Endothelial cell of umbilical vein (primary cell): ENCODE results near the gene C17orf113. TPM values are rescaled to one million over a fixed set of nuclear protein-coding genes. Genes with fewer than 3 reads are reported as not detected.

Source experiments
- BruUV-seq: library from RNA; stranded (reverse); fragments of 400-500 nt; replicated peaks from 2 replicates; lab custom pipeline; 2021; lab: Mats Ljungman, UMichigan
- CTCF ChIA-PET: fragments of 300-600, 350-600 bp; sonication (Branson Sonifier 250); formaldehyde crosslinking; loops from one replicate; lab custom pipeline; 2021; ENCODE audit warnings: antibody characterized with exemption, inconsistent platforms; lab: Charles Lee
- POLR2A ChIA-PET: fragments of 300-600, 350-600 bp; sonication (Branson Sonifier 250); formaldehyde crosslinking; loops from one replicate; lab custom pipeline; 2021; ENCODE audit warnings: antibody characterized with exemption, inconsistent platforms; lab: Charles Lee
- DNase-seq: peaks from one replicate; pipeline ENCODE4 v3.0.0-alpha.2; 2011; ENCODE audit warnings: low read depth, low spot score
- FAIRE-seq: peaks from 2 replicates; lab custom pipeline; 2011; peaks lifted over from hg19 to GRCh38; lab: Jason Lieb, UNC
- H2AFZ ChIP-seq: 2 replicates; pipeline ENCODE4 v1.6.0; 2012; ENCODE audit warnings: low read depth, low read length, control low read depth, inconsistent platforms
- H3K27ac ChIP-seq: 2 replicates; pipeline ENCODE4 v1.5.1; 2011; ENCODE audit warnings: low read depth, mild to moderate bottlenecking, control low read depth, low read length, moderate library complexity; ENCODE audit not compliant: insufficient read depth
- H3K27me3 ChIP-seq, 2 experiments: 2 replicates each; pipeline versions ENCODE4 v1.6.0 to v1.6.1; 2011; ENCODE audit warnings: low read length in 2 of 2, mixed read lengths in 1 of 2; ENCODE audit not compliant: control insufficient read depth in 2 of 2, insufficient read depth in 2 of 2
- H3K36me3 ChIP-seq, 2 experiments: 2 replicates in 1 of 2; 3 replicates in 1 of 2; pipeline ENCODE4 v1.5.1; 2011; ENCODE audit warnings: low read length in 2 of 2, mild to moderate bottlenecking in 1 of 2, moderate library complexity in 1 of 2; ENCODE audit not compliant: control insufficient read depth in 2 of 2, insufficient read depth in 2 of 2; ENCODE audit errors: extremely low read depth in 1 of 2
- H3K4me1 ChIP-seq: 3 replicates; pipeline ENCODE4 v1.5.1; 2011; ENCODE audit warnings: mild to moderate bottlenecking, low read length; ENCODE audit not compliant: control insufficient read depth, insufficient read depth; ENCODE audit errors: extremely low read depth
- H3K4me2 ChIP-seq: 2 replicates; pipeline ENCODE4 v1.6.1; 2011; ENCODE audit warnings: low read length, control low read depth, mixed read lengths; ENCODE audit not compliant: insufficient read depth
- H3K4me3 ChIP-seq, 3 experiments: fragments of 200-600 bp in 1 of 3; sonication (generic), shearing (Covaris generic) in 1 of 3; replicated peaks in 1 of 3; 2 replicates each; pipeline ENCODE4 v1.5.1; 2011 to 2016; ENCODE audit warnings: control low read depth in 3 of 3, low read length in 3 of 3, mild to moderate bottlenecking in 2 of 3, inconsistent platforms in 1 of 3, low read depth in 1 of 3, moderate library complexity in 1 of 3; ENCODE audit not compliant: insufficient read depth in 1 of 3
- H3K79me2 ChIP-seq: 2 replicates; pipeline ENCODE4 v1.6.0; 2012; ENCODE audit warnings: low read length, inconsistent platforms; ENCODE audit not compliant: control insufficient read depth, insufficient read depth
- H3K9ac ChIP-seq: replicated peaks from 2 replicates; pipeline ENCODE3; 2011; ENCODE audit warnings: low read length, control low read depth; ENCODE audit not compliant: insufficient read depth; ENCODE audit errors: extremely low read depth
- H3K9me1 ChIP-seq: replicated peaks from 3 replicates; pipeline ENCODE4 v1.6.0; 2011; ENCODE audit warnings: mild to moderate bottlenecking, low read length; ENCODE audit not compliant: control insufficient read depth, insufficient read depth; ENCODE audit errors: extremely low read depth
- H3K9me3 ChIP-seq: replicated peaks from 2 replicates; pipeline ENCODE4 v1.5.1; 2012; ENCODE audit warnings: low read length, inconsistent platforms; ENCODE audit not compliant: control insufficient read depth, insufficient read depth
- H4K20me1 ChIP-seq: replicated peaks from 2 replicates; pipeline ENCODE3; 2011; ENCODE audit warnings: mild to moderate bottlenecking, low read length; ENCODE audit not compliant: control insufficient read depth, insufficient read depth; ENCODE audit errors: extremely low read depth
- CTCF ChIP-seq, 2 donors: IDR thresholded peaks; 1 replicate in 1 of 2; 2 replicates in 1 of 2; pipeline ENCODE4 v1.5.1; 2011; ENCODE audit warnings: low read length in 2 of 2, mild to moderate bottlenecking in 2 of 2, moderate library complexity in 2 of 2, control low read depth in 1 of 2, inconsistent platforms in 1 of 2, low read depth in 1 of 2; ENCODE audit not compliant: insufficient read depth in 1 of 2; ENCODE audit errors: extremely low read depth in 1 of 2
- EZH2 ChIP-seq: IDR thresholded peaks from 2 replicates; pipeline ENCODE4 v1.6.1; 2012; ENCODE audit warnings: borderline replicate concordance, low read depth, mild to moderate bottlenecking, moderate library complexity, low read length, inconsistent platforms; ENCODE audit not compliant: severe bottlenecking
- FOS ChIP-seq: IDR thresholded peaks from 2 replicates; pipeline ENCODE4 v1.6.1; 2011; ENCODE audit warnings: mild to moderate bottlenecking, low read length, moderate library complexity, borderline replicate concordance; ENCODE audit not compliant: insufficient read depth
- GATA2 ChIP-seq: IDR thresholded peaks from 2 replicates; pipeline ENCODE4 v1.7.0; 2011; ENCODE audit warnings: low read depth, mild to moderate bottlenecking, moderate library complexity, mixed read lengths, low read length; ENCODE audit not compliant: insufficient read length, insufficient read depth
- JUN ChIP-seq: IDR thresholded peaks from 2 replicates; pipeline ENCODE4 v1.6.1; 2011; ENCODE audit warnings: borderline replicate concordance, low read depth; ENCODE audit not compliant: insufficient read length, insufficient read depth
- MAX ChIP-seq: IDR thresholded peaks from 2 replicates; pipeline ENCODE4 v1.6.1; 2011; ENCODE audit not compliant: insufficient read depth, insufficient read length
- MYC ChIP-seq: IDR thresholded peaks from one replicate; pipeline ENCODE4 v1.6.1; 2011; ENCODE audit warnings: mild to moderate bottlenecking, low read depth, low read length
- POLR2A ChIP-seq: IDR thresholded peaks from 2 replicates; pipeline ENCODE4 v1.6.1; 2012; ENCODE audit warnings: low read depth, mild to moderate bottlenecking, control low read depth, low read length
- POLR2AphosphoS5 ChIP-seq: IDR thresholded peaks from 2 replicates; pipeline ENCODE4 v1.6.1; 2012; ENCODE audit warnings: low read depth, mild to moderate bottlenecking, control low read depth, low read length, moderate library complexity; ENCODE audit not compliant: insufficient read depth
- dilution Hi-C: fragments of 300-500 bp; cut with MboI; formaldehyde crosslinking; loops from one replicate; pipeline ENCODE4 v1.15.0; 2019; ENCODE audit warnings: low sequenced_read_pairs; ENCODE audit not compliant: extremely low pct_ligation_motif_present
- intact Hi-C: fragments of 100-400 bp; cut with micrococcal nuclease; formaldehyde crosslinking; loops from one replicate; pipeline ENCODE4 v1.10.0; 2022
- polyA plus RNA-seq, 4 experiments: library from polyadenylated mRNA; depleted of rRNA in 3 of 4; stranded (reverse) in 3 of 4; unstranded in 1 of 4; fragments of >200 nt; gene quantifications; 2 replicates each; pipeline versions ENCODE4 v1.2.1 to v1.2.3, GENCODE V29; 2011 to 2012; ENCODE audit warnings: missing spikeins in 1 of 4
- total RNA-seq: library from RNA; stranded (reverse); gene quantifications from 2 replicates; pipeline ENCODE4 v1.2.3, GENCODE V29; 2021

The C17orf113 gene
- total and polyA plus RNA-seq, 2 donors (not counting 3 experiments of a cell fraction or from before 2014, with no cell fraction given), result 0.20 to 0.30 TPM

GRCh38 chr17:42017866-42018200 lies 32.6 kb downstream of the C17orf113 start:
- TSS peak; percentile 9 for BruUV-seq
- intact Hi-C loops, result loop anchor here (1.0 to 5.0 kb wide), 3 partner anchors 51 to 88 kb away; partner anchors contain the start of genes CNP and ODAD4
- no peak for DNase-seq

More at GRCh38 chr17:42017866-42018200, 32.6 kb downstream of the C17orf113 start:
- H2AFZ ChIP-seq, result peak overlapping the region; percentile 58
- no peaks in the 10 kb centered on the region for H4K20me1 ChIP-seq
- H3K4me1 ChIP-seq, result peaks cover 15% of the 10 kb centered on the region
- no peaks in the 10 kb centered on the region for H3K27me3 ChIP-seq
- peak overlapping the region; percentile 26 to 96 (median 96) for H3K4me3 ChIP-seq
- peak overlapping the region; percentile 98 for H3K9ac ChIP-seq
- dilution Hi-C loops, result no loop called here
- TF ChIP-seq CTCF (IDR thresholded peaks at IDR 0.05; ENCODE audit: extremely low read depth in 1 of 2, insufficient read depth in 1 of 2, low read depth in 1 of 2, low read length in 2 of 2) (no peak), MYC (no peak), GATA2 (no peak), FOS (no peak), JUN (no peak), MAX (no peak), POLR2A (no peak), POLR2AphosphoS5 (no peak), EZH2 (no peak)
- H3K4me2 ChIP-seq, result peak overlapping the region; percentile 69
- H3K79me2 ChIP-seq, result peaks cover 59% of the 10 kb centered on the region
- no peak for FAIRE-seq
- H3K36me3 ChIP-seq, result peaks cover 3 to 5% of the 10 kb centered on the region in 2 experiments
- CTCF ChIA-PET, result interaction anchor here (0.9 to 3.4 kb wide), 10 partner anchors 8 to 87 kb away, joined by 3 to 13 read pairs (median 4); partner anchors contain the start of genes C17orf113, CNP and ODAD4
- POLR2A ChIA-PET, result interaction anchor here (0.9 to 1.2 kb wide), 4 partner anchors 8 to 154 kb away, joined by 3 read pairs; no protein-coding TSS in a partner anchor
- no peaks in the 10 kb centered on the region for H3K9me3 ChIP-seq
- H3K27ac ChIP-seq, result peak overlapping the region; percentile 88
- no peaks in the 10 kb centered on the region for H3K9me1 ChIP-seq
